H1 (cell line): ENCODE results near the gene WDR43. TPM values are rescaled to one million over a fixed set of nuclear protein-coding genes. Genes with fewer than 3 reads are reported as not detected.

ENCODE experiments used
- CTCF ChIA-PET: fragments of 300-600 bp; sonication (Branson Sonifier 250); formaldehyde crosslinking; loops from one replicate; lab custom pipeline; 2021; ENCODE audit not compliant: partially characterized antibody; lab: Charles Lee
- POLR2A ChIA-PET: fragments of 300-600 bp; sonication (Branson Sonifier 250); formaldehyde crosslinking; loops from one replicate; lab custom pipeline; 2021; ENCODE audit warnings: inconsistent platforms; ENCODE audit not compliant: partially characterized antibody; lab: Charles Lee
- DNase-seq, 2 experiments: peaks; one replicate each; pipeline versions ENCODE4 v3.0.0 to v3.0.0-alpha.2; 2010 to 2022; ENCODE audit warnings: low spot score in 2 of 2, low read depth in 1 of 2, mixed read lengths in 1 of 2
- FAIRE-seq: peaks from 2 replicates; lab custom pipeline; 2011; peaks lifted over from hg19 to GRCh38; lab: Jason Lieb, UNC
- H2AFZ ChIP-seq: 2 replicates; pipeline ENCODE4 v1.8.1; 2012; ENCODE audit warnings: low read length, inconsistent platforms
- H2AK5ac ChIP-seq: 2 replicates; pipeline ENCODE4 v1.6.1; 2013; ENCODE audit warnings: low read depth, low read length
- H2BK120ac ChIP-seq: replicated peaks from 2 replicates; pipeline ENCODE3; 2013; ENCODE audit warnings: low read depth, low read length, inconsistent platforms
- H2BK12ac ChIP-seq: 2 replicates; pipeline ENCODE4 v1.6.1; 2013; ENCODE audit warnings: low read depth, low read length
- H2BK15ac ChIP-seq: 2 replicates; pipeline ENCODE4 v1.6.1; 2013; ENCODE audit warnings: low read length
- H2BK20ac ChIP-seq: 2 replicates; pipeline ENCODE4 v1.6.1; 2013; ENCODE audit warnings: low read length
- H2BK5ac ChIP-seq: 2 replicates; pipeline ENCODE4 v1.6.1; 2013; ENCODE audit warnings: low read depth, low read length
- H3K14ac ChIP-seq: 2 replicates; pipeline ENCODE4 v1.6.1; 2013; ENCODE audit warnings: inconsistent platforms; ENCODE audit not compliant: insufficient read length
- H3K18ac ChIP-seq: 2 replicates; pipeline ENCODE4 v1.6.1; 2013; ENCODE audit warnings: low read length; ENCODE audit errors: extremely low read depth
- H3K23ac ChIP-seq: 2 replicates; pipeline ENCODE4 v1.6.1; 2013; ENCODE audit warnings: inconsistent platforms; ENCODE audit not compliant: insufficient read length
- H3K23me2 ChIP-seq: 2 replicates; pipeline ENCODE4 v1.6.1; 2013; ENCODE audit warnings: low read depth, low read length
- H3K27ac ChIP-seq: 2 replicates; pipeline ENCODE4 v1.6.1; 2011; ENCODE audit warnings: low read depth, low read length, inconsistent platforms
- H3K27me3 ChIP-seq, 4 experiments: replicated peaks in 1 of 4; 1 replicate in 1 of 4; 2 replicates in 3 of 4; pipeline versions ENCODE4 v1.6.1 to v1.8.1; 2011 to 2013; ENCODE audit warnings: low read length in 3 of 4, mild to moderate bottlenecking in 3 of 4, inconsistent platforms in 2 of 4, mixed read lengths in 2 of 4, moderate library complexity in 1 of 4; ENCODE audit not compliant: control insufficient read depth in 3 of 4, insufficient read depth in 3 of 4; ENCODE audit errors: extremely low read depth in 1 of 4
- H3K36me3 ChIP-seq, 4 experiments: 2 replicates each; pipeline versions ENCODE4 v1.6.1 to v1.8.1; 2011 to 2013; ENCODE audit warnings: mild to moderate bottlenecking in 4 of 4, low read length in 3 of 4, moderate library complexity in 2 of 4, control low read depth in 1 of 4, inconsistent platforms in 1 of 4; ENCODE audit not compliant: insufficient read depth in 4 of 4, control insufficient read depth in 2 of 4
- H3K4ac ChIP-seq: replicated peaks from 2 replicates; pipeline ENCODE3; 2013; ENCODE audit warnings: low read length, low read depth, mixed read lengths, inconsistent platforms; ENCODE audit not compliant: insufficient read length
- H3K4me1 ChIP-seq, 4 experiments: replicated peaks in 1 of 4; 1 replicate in 1 of 4; 2 replicates in 3 of 4; pipeline versions ENCODE4 v1.6.1 to v1.8.1; 2011 to 2013; ENCODE audit warnings: low read length in 3 of 4, inconsistent platforms in 2 of 4, mixed read lengths in 1 of 4; ENCODE audit not compliant: insufficient read depth in 4 of 4, control insufficient read depth in 3 of 4
- H3K4me2 ChIP-seq, 2 experiments: 2 replicates each; pipeline versions ENCODE4 v1.6.1 to v1.8.1; 2011 to 2013; ENCODE audit warnings: low read depth in 2 of 2, low read length in 2 of 2, control low read depth in 1 of 2, inconsistent platforms in 1 of 2, mild to moderate bottlenecking in 1 of 2; ENCODE audit not compliant: insufficient read depth in 1 of 2
- H3K4me3 ChIP-seq, 4 experiments: fragments of 200-600, 300-600 bp in 1 of 4; sonication (generic), shearing (Covaris generic), sonication (Bioruptor Twin) in 1 of 4; 2 replicates each; pipeline versions ENCODE4 v1.5.1 to v1.8.1; 2011 to 2016; ENCODE audit warnings: low read length in 4 of 4, low read depth in 3 of 4, control low read depth in 2 of 4, inconsistent platforms in 2 of 4, mild to moderate bottlenecking in 2 of 4, mixed read lengths in 1 of 4, moderate library complexity in 1 of 4; ENCODE audit not compliant: insufficient read depth in 2 of 4; ENCODE audit errors: extremely low read depth in 1 of 4
- H3K56ac ChIP-seq: replicated peaks from 2 replicates; pipeline ENCODE3; 2013; ENCODE audit warnings: low read depth, mild to moderate bottlenecking, mixed read lengths, low read length, inconsistent platforms; ENCODE audit not compliant: insufficient read length
- H3K79me1 ChIP-seq: 2 replicates; pipeline ENCODE4 v1.6.1; 2013; ENCODE audit warnings: low read depth, low read length, control low read depth
- H3K79me2 ChIP-seq, 2 experiments: 2 replicates each; pipeline versions ENCODE4 v1.6.1 to v1.8.1; 2012 to 2013; ENCODE audit warnings: low read length in 2 of 2, mild to moderate bottlenecking in 2 of 2, inconsistent platforms in 1 of 2; ENCODE audit not compliant: insufficient read depth in 2 of 2, control insufficient read depth in 1 of 2
- H3K9ac ChIP-seq, 4 experiments: replicated peaks in 1 of 4; 1 replicate in 1 of 4; 2 replicates in 3 of 4; pipeline versions ENCODE4 v1.6.1 to v1.8.1; 2011 to 2013; ENCODE audit warnings: low read depth in 3 of 4, low read length in 3 of 4, control low read depth in 2 of 4, mild to moderate bottlenecking in 2 of 4, moderate library complexity in 2 of 4, inconsistent platforms in 1 of 4; ENCODE audit errors: extremely low read depth in 1 of 4
- H3K9me3 ChIP-seq, 2 experiments: 2 replicates each; pipeline versions ENCODE4 v1.6.1 to v1.8.1; 2012 to 2013; ENCODE audit warnings: mild to moderate bottlenecking in 2 of 2, moderate library complexity in 2 of 2, control low read depth in 1 of 2, inconsistent platforms in 1 of 2, low read depth in 1 of 2, low read length in 1 of 2, mixed read lengths in 1 of 2; ENCODE audit not compliant: insufficient read depth in 2 of 2
- H4K20me1 ChIP-seq, 2 experiments: replicated peaks in 1 of 2; 2 replicates each; pipeline versions ENCODE3 to v1.8.1; 2011 to 2013; ENCODE audit warnings: inconsistent platforms in 2 of 2, low read length in 2 of 2, mild to moderate bottlenecking in 1 of 2; ENCODE audit not compliant: insufficient read depth in 2 of 2, control insufficient read depth in 1 of 2
- H4K5ac ChIP-seq: 2 replicates; pipeline ENCODE4 v1.6.1; 2013; ENCODE audit warnings: low read length, low read depth, mixed read lengths, inconsistent platforms; ENCODE audit not compliant: insufficient read length
- H4K8ac ChIP-seq: 2 replicates; pipeline ENCODE4 v1.8.0; 2013; ENCODE audit warnings: mild to moderate bottlenecking, moderate library complexity, low read length, inconsistent platforms; ENCODE audit not compliant: insufficient read depth; ENCODE audit errors: extremely low read depth
- H4K91ac ChIP-seq: replicated peaks from 2 replicates; pipeline ENCODE3; 2013; ENCODE audit warnings: low read length, mixed read lengths, inconsistent platforms; ENCODE audit not compliant: insufficient read length
- BACH1 ChIP-seq: IDR thresholded peaks from 2 replicates; pipeline ENCODE4 v1.6.1; 2012; ENCODE audit warnings: low read length, improper control_type of control experiment
- CHD1 ChIP-seq: IDR thresholded peaks from 2 replicates; pipeline ENCODE4 v1.6.1; 2012; ENCODE audit warnings: low read depth, low read length, improper control_type of control experiment
- CHD2 ChIP-seq: IDR thresholded peaks from 2 replicates; pipeline ENCODE4 v1.6.1; 2012; ENCODE audit warnings: low read length, improper control_type of control experiment
- CREB1 ChIP-seq: IDR thresholded peaks from 2 replicates; pipeline ENCODE4 v1.6.1; 2012; ENCODE audit warnings: inconsistent platforms
- GABPA ChIP-seq: IDR thresholded peaks from 2 replicates; pipeline ENCODE4 v1.6.1; 2011; ENCODE audit warnings: mild to moderate bottlenecking, low read length, moderate library complexity, borderline replicate concordance; ENCODE audit not compliant: insufficient read depth
- GTF2F1 ChIP-seq: IDR thresholded peaks from 2 replicates; pipeline ENCODE4 v1.6.1; 2012; ENCODE audit warnings: low read depth, low read length, improper control_type of control experiment, borderline replicate concordance
- JUN ChIP-seq: IDR thresholded peaks from 2 replicates; pipeline ENCODE4 v1.6.1; 2011; ENCODE audit warnings: low read depth, mild to moderate bottlenecking, improper control_type of control experiment, low read length
- NRF1 ChIP-seq: IDR thresholded peaks from 2 replicates; pipeline ENCODE4 v1.6.1; 2011; ENCODE audit warnings: mild to moderate bottlenecking, low read depth, low read length, improper control_type of control experiment
- POU5F1 ChIP-seq: IDR thresholded peaks from 2 replicates; pipeline ENCODE4 v1.6.1; 2011; ENCODE audit warnings: low read depth, mild to moderate bottlenecking, low read length, moderate library complexity
- RBBP5 ChIP-seq: IDR thresholded peaks from 2 replicates; pipeline ENCODE4 v1.7.1; 2012; ENCODE audit warnings: low read depth, mild to moderate bottlenecking, inconsistent platforms, low read length, moderate library complexity, borderline replicate concordance
- SUZ12 ChIP-seq: fragments of 200-600 bp; sonication (generic); IDR thresholded peaks from 2 replicates; pipeline ENCODE4 v1.6.1; 2012; ENCODE audit warnings: mild to moderate bottlenecking, inconsistent platforms, low read length, moderate library complexity, mixed read lengths
- TEAD4 ChIP-seq: IDR thresholded peaks from 2 replicates; pipeline ENCODE4 v1.6.1; 2012; ENCODE audit warnings: low read depth, low read length, inconsistent platforms, mixed read lengths
- ZNF274 ChIP-seq: IDR thresholded peaks from 2 replicates; pipeline ENCODE4 v1.7.0; 2012; ENCODE audit warnings: low read length, borderline replicate concordance; ENCODE audit errors: extremely low read depth
- WGBS, 2 experiments: shearing (Covaris generic) in 1 of 2; methylation state at CpG; one replicate each; pipeline versions ENCODE4 v1.1.6 to v1.1.7; 2013 to 2015; ENCODE audit warnings: low lambda C conversion rate in 2 of 2, mixed read lengths in 2 of 2, inconsistent platforms in 1 of 2, low coverage in 1 of 2, missing lambda C conversion rate in 1 of 2; ENCODE audit not compliant: insufficient replicate concordance in 2 of 2, insufficient coverage in 1 of 2, insufficient read length in 1 of 2; ENCODE audit errors: extremely low coverage in 1 of 2, missing lambda C conversion rate in 1 of 2; 5-methylcytosine and 5-hydroxymethylcytosine counted together
- polyA plus RNA-seq, 7 experiments: library from polyadenylated mRNA; depleted of rRNA in 3 of 7; stranded (reverse) in 5 of 7; unstranded in 2 of 7; fragments of >200 nt in 5 of 7; fragments of 200-250 nt in 2 of 7; gene quantifications; 1 replicate in 5 of 7; 2 replicates in 1 of 7; 4 replicates in 1 of 7; pipeline versions ENCODE4 v1.2.1 to v1.2.3, GENCODE V29; 2011 to 2013; ENCODE audit warnings: missing spikeins in 2 of 7, mixed read lengths in 2 of 7
- total RNA-seq: library from RNA; stranded (reverse); fragmentation: NEBNext Ultra II Directional; extraction: Animal tissue kit (Norgen Biotek cat#: 25700); gene quantifications from 2 replicates; pipeline ENCODE4 v1.2.1, GENCODE V29; 2021

WDR43 gene
- total and polyA plus RNA-seq, 2 of the 8 experiments (the other 6 are each of a cell fraction or from before 2014, with no cell fraction given): 57.8 to 142 TPM

- no peak overlapping the region for H3K14ac ChIP-seq
- no peaks in the 10 kb centered on the region for H3K9me3 ChIP-seq
- H2BK5ac ChIP-seq: no peak overlapping the region
- no peak overlapping the region for H2BK15ac ChIP-seq
- H4K8ac ChIP-seq: no peak overlapping the region
- H3K4me3 ChIP-seq: peak overlapping the region; percentile 20 to 99 (median 96); a peak in 5 of 8 replicates
- TF ChIP-seq NRF1 (no peak), BACH1 (no peak), GTF2F1 (no peak), CHD2 (no peak), SUZ12 (no peak), GABPA (no peak), POU5F1 (no peak), CREB1 (no peak), TEAD4 (no peak), RBBP5 (no peak), CHD1 (no peak), ZNF274 (no peak), JUN (no peak)
- H3K4me2 ChIP-seq: peak overlapping the region; percentile 73 to 93
- no peak overlapping the region for H4K5ac ChIP-seq
- WGBS, 2 experiments: 53% methylated on average over 2 of the region's 2 CpGs; no CpG with 5 or more reads in 1 of the 2 experiments
- no peak overlapping the region for H3K9ac ChIP-seq
- H3K79me2 ChIP-seq: peaks cover 70 to 74% of the 10 kb centered on the region in 2 experiments
- DNase-seq: no peak
- no peak overlapping the region for H3K4ac ChIP-seq
- no peak overlapping the region for H4K91ac ChIP-seq
- peaks cover 0 to 3% (median 3%) of the 10 kb centered on the region in 4 experiments; a peak in 4 of 7 replicates for H3K4me1 ChIP-seq
- no peak overlapping the region for H3K18ac ChIP-seq
- no peaks in the 10 kb centered on the region; the same call in 1 of the 2 replicates for H3K79me1 ChIP-seq
- H2BK20ac ChIP-seq: no peak overlapping the region
- H2AFZ ChIP-seq: no peak overlapping the region
- no peak overlapping the region for H2BK120ac ChIP-seq
- no peaks in the 10 kb centered on the region; a peak in 1 of 7 replicates for H3K27me3 ChIP-seq
- H3K36me3 ChIP-seq: peaks cover 0 to 4% (median 2%) of the 10 kb centered on the region in 4 experiments; a peak in 5 of 8 replicates
- no peak overlapping the region for H3K23ac ChIP-seq
- H4K20me1 ChIP-seq: peaks cover 18 to 45% of the 10 kb centered on the region in 2 experiments
- ChIA-PET POLR2A (interaction anchor here (1.7 to 6.1 kb wide), 7 partner anchors 8 to 302 kb away, joined by 4 to 63 read pairs (median 11); partner anchors contain the start of gene TRMT61B), CTCF (interaction anchor here (0.6 to 2.2 kb wide), 4 partner anchors 15 to 76 kb away, joined by 3 to 9 read pairs (median 3); partner anchors contain the start of gene TRMT61B)
- H2BK12ac ChIP-seq: no peak overlapping the region
- no peak overlapping the region for H2AK5ac ChIP-seq
- 0 out of 2 replicates have a peak, but pooled peaks cover 2% of the 10 kb centered on the region for H3K23me2 ChIP-seq
- no peak overlapping the region for H3K27ac ChIP-seq
- no peak for FAIRE-seq
- no peak overlapping the region for H3K56ac ChIP-seq
Observed at GRCh38 chr2:28896906-28897305, 2.4 kb downstream of the WDR43 start.
